ENCODE measurements around the gene GLYATL2.

GLYATL2 gene

GRCh38 chr11:58788355-58789023 is 56.0 kb downstream of the GLYATL2 start:
- DNase-seq = peak; percentile 45

- DNase-seq = no peak
These were observed 56.6 kb downstream of the GLYATL2 start for GRCh38 chr11:58787903-58788302.

GRCh38 chr11:58786693-58787092 is 57.8 kb downstream of the GLYATL2 start:
- DNase-seq = no peak

- DNase-seq = no peak
These were observed 59.5 kb downstream of the GLYATL2 start for GRCh38 chr11:58784995-58785394.

Measured in NCI-H446 treated with DMSO at 0.1 percent for 48 hours (cell line).